H1 (cell line): ENCODE results near the gene ZMYND12. TPM values are rescaled to one million over a fixed set of nuclear protein-coding genes. Genes with fewer than 3 reads are reported as not detected.

Experiments used
- CTCF ChIA-PET: fragments of 300-600 bp; sonication (Branson Sonifier 250); formaldehyde crosslinking; loops from one replicate; lab custom pipeline; 2021; ENCODE audit not compliant: partially characterized antibody; lab: Charles Lee
- POLR2A ChIA-PET: fragments of 300-600 bp; sonication (Branson Sonifier 250); formaldehyde crosslinking; loops from one replicate; lab custom pipeline; 2021; ENCODE audit warnings: inconsistent platforms; ENCODE audit not compliant: partially characterized antibody; lab: Charles Lee
- DNase-seq, 2 experiments: peaks; one replicate each; pipeline versions ENCODE4 v3.0.0 to v3.0.0-alpha.2; 2010 to 2022; ENCODE audit warnings: low spot score in 2 of 2, low read depth in 1 of 2, mixed read lengths in 1 of 2
- FAIRE-seq: peaks from 2 replicates; lab custom pipeline; 2011; peaks lifted over from hg19 to GRCh38; lab: Jason Lieb, UNC
- H2AFZ ChIP-seq: 2 replicates; pipeline ENCODE4 v1.8.1; 2012; ENCODE audit warnings: low read length, inconsistent platforms
- H2AK5ac ChIP-seq: 2 replicates; pipeline ENCODE4 v1.6.1; 2013; ENCODE audit warnings: low read depth, low read length
- H2BK120ac ChIP-seq: replicated peaks from 2 replicates; pipeline ENCODE3; 2013; ENCODE audit warnings: low read depth, low read length, inconsistent platforms
- H2BK12ac ChIP-seq: 2 replicates; pipeline ENCODE4 v1.6.1; 2013; ENCODE audit warnings: low read depth, low read length
- H2BK15ac ChIP-seq: 2 replicates; pipeline ENCODE4 v1.6.1; 2013; ENCODE audit warnings: low read length
- H2BK20ac ChIP-seq: 2 replicates; pipeline ENCODE4 v1.6.1; 2013; ENCODE audit warnings: low read length
- H2BK5ac ChIP-seq: 2 replicates; pipeline ENCODE4 v1.6.1; 2013; ENCODE audit warnings: low read depth, low read length
- H3K14ac ChIP-seq: 2 replicates; pipeline ENCODE4 v1.6.1; 2013; ENCODE audit warnings: inconsistent platforms; ENCODE audit not compliant: insufficient read length
- H3K18ac ChIP-seq: 2 replicates; pipeline ENCODE4 v1.6.1; 2013; ENCODE audit warnings: low read length; ENCODE audit errors: extremely low read depth
- H3K23ac ChIP-seq: 2 replicates; pipeline ENCODE4 v1.6.1; 2013; ENCODE audit warnings: inconsistent platforms; ENCODE audit not compliant: insufficient read length
- H3K23me2 ChIP-seq: 2 replicates; pipeline ENCODE4 v1.6.1; 2013; ENCODE audit warnings: low read depth, low read length
- H3K27ac ChIP-seq: 2 replicates; pipeline ENCODE4 v1.6.1; 2011; ENCODE audit warnings: low read depth, low read length, inconsistent platforms
- H3K27me3 ChIP-seq, 4 experiments: replicated peaks in 1 of 4; 1 replicate in 1 of 4; 2 replicates in 3 of 4; pipeline versions ENCODE4 v1.6.1 to v1.8.1; 2011 to 2013; ENCODE audit warnings: low read length in 3 of 4, mild to moderate bottlenecking in 3 of 4, inconsistent platforms in 2 of 4, mixed read lengths in 2 of 4, moderate library complexity in 1 of 4; ENCODE audit not compliant: control insufficient read depth in 3 of 4, insufficient read depth in 3 of 4; ENCODE audit errors: extremely low read depth in 1 of 4
- H3K36me3 ChIP-seq, 4 experiments: 2 replicates each; pipeline versions ENCODE4 v1.6.1 to v1.8.1; 2011 to 2013; ENCODE audit warnings: mild to moderate bottlenecking in 4 of 4, low read length in 3 of 4, moderate library complexity in 2 of 4, control low read depth in 1 of 4, inconsistent platforms in 1 of 4; ENCODE audit not compliant: insufficient read depth in 4 of 4, control insufficient read depth in 2 of 4
- H3K4ac ChIP-seq: replicated peaks from 2 replicates; pipeline ENCODE3; 2013; ENCODE audit warnings: low read length, low read depth, mixed read lengths, inconsistent platforms; ENCODE audit not compliant: insufficient read length
- H3K4me1 ChIP-seq, 4 experiments: replicated peaks in 1 of 4; 1 replicate in 1 of 4; 2 replicates in 3 of 4; pipeline versions ENCODE4 v1.6.1 to v1.8.1; 2011 to 2013; ENCODE audit warnings: low read length in 3 of 4, inconsistent platforms in 2 of 4, mixed read lengths in 1 of 4; ENCODE audit not compliant: insufficient read depth in 4 of 4, control insufficient read depth in 3 of 4
- H3K4me2 ChIP-seq, 2 experiments: 2 replicates each; pipeline versions ENCODE4 v1.6.1 to v1.8.1; 2011 to 2013; ENCODE audit warnings: low read depth in 2 of 2, low read length in 2 of 2, control low read depth in 1 of 2, inconsistent platforms in 1 of 2, mild to moderate bottlenecking in 1 of 2; ENCODE audit not compliant: insufficient read depth in 1 of 2
- H3K4me3 ChIP-seq, 4 experiments: fragments of 200-600, 300-600 bp in 1 of 4; sonication (generic), shearing (Covaris generic), sonication (Bioruptor Twin) in 1 of 4; 2 replicates each; pipeline versions ENCODE4 v1.5.1 to v1.8.1; 2011 to 2016; ENCODE audit warnings: low read length in 4 of 4, low read depth in 3 of 4, control low read depth in 2 of 4, inconsistent platforms in 2 of 4, mild to moderate bottlenecking in 2 of 4, mixed read lengths in 1 of 4, moderate library complexity in 1 of 4; ENCODE audit not compliant: insufficient read depth in 2 of 4; ENCODE audit errors: extremely low read depth in 1 of 4
- H3K56ac ChIP-seq: replicated peaks from 2 replicates; pipeline ENCODE3; 2013; ENCODE audit warnings: low read depth, mild to moderate bottlenecking, mixed read lengths, low read length, inconsistent platforms; ENCODE audit not compliant: insufficient read length
- H3K79me1 ChIP-seq: 2 replicates; pipeline ENCODE4 v1.6.1; 2013; ENCODE audit warnings: low read depth, low read length, control low read depth
- H3K79me2 ChIP-seq, 2 experiments: 2 replicates each; pipeline versions ENCODE4 v1.6.1 to v1.8.1; 2012 to 2013; ENCODE audit warnings: low read length in 2 of 2, mild to moderate bottlenecking in 2 of 2, inconsistent platforms in 1 of 2; ENCODE audit not compliant: insufficient read depth in 2 of 2, control insufficient read depth in 1 of 2
- H3K9ac ChIP-seq, 4 experiments: replicated peaks in 1 of 4; 1 replicate in 1 of 4; 2 replicates in 3 of 4; pipeline versions ENCODE4 v1.6.1 to v1.8.1; 2011 to 2013; ENCODE audit warnings: low read depth in 3 of 4, low read length in 3 of 4, control low read depth in 2 of 4, mild to moderate bottlenecking in 2 of 4, moderate library complexity in 2 of 4, inconsistent platforms in 1 of 4; ENCODE audit errors: extremely low read depth in 1 of 4
- H3K9me3 ChIP-seq, 2 experiments: 2 replicates each; pipeline versions ENCODE4 v1.6.1 to v1.8.1; 2012 to 2013; ENCODE audit warnings: mild to moderate bottlenecking in 2 of 2, moderate library complexity in 2 of 2, control low read depth in 1 of 2, inconsistent platforms in 1 of 2, low read depth in 1 of 2, low read length in 1 of 2, mixed read lengths in 1 of 2; ENCODE audit not compliant: insufficient read depth in 2 of 2
- H4K20me1 ChIP-seq, 2 experiments: replicated peaks in 1 of 2; 2 replicates each; pipeline versions ENCODE3 to v1.8.1; 2011 to 2013; ENCODE audit warnings: inconsistent platforms in 2 of 2, low read length in 2 of 2, mild to moderate bottlenecking in 1 of 2; ENCODE audit not compliant: insufficient read depth in 2 of 2, control insufficient read depth in 1 of 2
- H4K5ac ChIP-seq: 2 replicates; pipeline ENCODE4 v1.6.1; 2013; ENCODE audit warnings: low read length, low read depth, mixed read lengths, inconsistent platforms; ENCODE audit not compliant: insufficient read length
- H4K8ac ChIP-seq: 2 replicates; pipeline ENCODE4 v1.8.0; 2013; ENCODE audit warnings: mild to moderate bottlenecking, moderate library complexity, low read length, inconsistent platforms; ENCODE audit not compliant: insufficient read depth; ENCODE audit errors: extremely low read depth
- H4K91ac ChIP-seq: replicated peaks from 2 replicates; pipeline ENCODE3; 2013; ENCODE audit warnings: low read length, mixed read lengths, inconsistent platforms; ENCODE audit not compliant: insufficient read length
- BACH1 ChIP-seq: IDR thresholded peaks from 2 replicates; pipeline ENCODE4 v1.6.1; 2012; ENCODE audit warnings: low read length, improper control_type of control experiment
- RBBP5 ChIP-seq: IDR thresholded peaks from 2 replicates; pipeline ENCODE4 v1.7.1; 2012; ENCODE audit warnings: low read depth, mild to moderate bottlenecking, inconsistent platforms, low read length, moderate library complexity, borderline replicate concordance
- SIX5 ChIP-seq: IDR thresholded peaks from 2 replicates; pipeline ENCODE4 v1.6.1; 2011; ENCODE audit warnings: mild to moderate bottlenecking, low read depth, low read length
- WGBS, 2 experiments: shearing (Covaris generic) in 1 of 2; methylation state at CpG; one replicate each; pipeline versions ENCODE4 v1.1.6 to v1.1.7; 2013 to 2015; ENCODE audit warnings: low lambda C conversion rate in 2 of 2, mixed read lengths in 2 of 2, inconsistent platforms in 1 of 2, low coverage in 1 of 2, missing lambda C conversion rate in 1 of 2; ENCODE audit not compliant: insufficient replicate concordance in 2 of 2, insufficient coverage in 1 of 2, insufficient read length in 1 of 2; ENCODE audit errors: extremely low coverage in 1 of 2, missing lambda C conversion rate in 1 of 2; 5-methylcytosine and 5-hydroxymethylcytosine counted together
- polyA plus RNA-seq, 7 experiments: library from polyadenylated mRNA; depleted of rRNA in 3 of 7; stranded (reverse) in 5 of 7; unstranded in 2 of 7; fragments of >200 nt in 5 of 7; fragments of 200-250 nt in 2 of 7; gene quantifications; 1 replicate in 5 of 7; 2 replicates in 1 of 7; 4 replicates in 1 of 7; pipeline versions ENCODE4 v1.2.1 to v1.2.3, GENCODE V29; 2011 to 2013; ENCODE audit warnings: missing spikeins in 2 of 7, mixed read lengths in 2 of 7
- total RNA-seq: library from RNA; stranded (reverse); fragmentation: NEBNext Ultra II Directional; extraction: Animal tissue kit (Norgen Biotek cat#: 25700); gene quantifications from 2 replicates; pipeline ENCODE4 v1.2.1, GENCODE V29; 2021

The ZMYND12 gene
- total and polyA plus RNA-seq, 2 of the 8 experiments (the other 6 are each of a cell fraction or from before 2014, with no cell fraction given) = 0.62 TPM; not detected in 1

GRCh38 chr1:42430286-42431135 lies 25.3 kb downstream of the ZMYND12 start:
- Histone ChIP-seq H3K23ac (no peak overlapping the region), H2BK20ac (no peak overlapping the region), H3K4me2 (no peak overlapping the region), H3K27ac (no peak overlapping the region), H3K4ac (no peak overlapping the region), H3K9ac (no peak overlapping the region), H3K23me2 (no peaks in the 10 kb centered on the region), H3K36me3 (no peaks in the 10 kb centered on the region), H4K8ac (no peak overlapping the region), H3K4me3 (no peak overlapping the region), H3K14ac (no peak overlapping the region), H4K5ac (no peak overlapping the region), H3K9me3 (no peaks in the 10 kb centered on the region; a peak in 1 of 4 replicates), H3K18ac (no peak overlapping the region), H3K79me2 (no peaks in the 10 kb centered on the region), H4K20me1 (no peaks in the 10 kb centered on the region), H2BK12ac (no peak overlapping the region), H3K56ac (no peak overlapping the region), H2AFZ (no peak overlapping the region), H2AK5ac (no peak overlapping the region), H3K27me3 (no peaks in the 10 kb centered on the region), H3K79me1 (no peaks in the 10 kb centered on the region), H2BK120ac (no peak overlapping the region), H2BK15ac (no peak overlapping the region), H4K91ac (no peak overlapping the region), H3K4me1 (no peaks in the 10 kb centered on the region), H2BK5ac (no peak overlapping the region)
- WGBS, 2 experiments = 96% methylated on average over 3 of the region's 3 CpGs; no CpG with 5 or more reads in 1 of the 2 experiments
- DNase-seq = no peak
- FAIRE-seq = no peak
- ChIA-PET POLR2A (interaction anchor here (1.3 kb wide), 1 partner anchor 54 kb away, joined by 3 read pairs; no protein-coding TSS in a partner anchor), CTCF (interaction anchor here (0.8 to 1.1 kb wide), 3 partner anchors 11 to 19 kb away, joined by 3 to 4 read pairs (median 3); no protein-coding TSS in a partner anchor)
- TF ChIP-seq BACH1 (no peak), SIX5 (no peak), RBBP5 (no peak)
